RWPE2 (cell line): ENCODE measurements around the gene COL25A1.

Experiments
- ATAC-seq: fragments of 200-7000 bp; cut with Tn5 transposase; 3 replicates; pipeline ENCODE4 v1.9.1; 2021; ENCODE audit warnings: low read depth
- DNase-seq: peaks from one replicate; pipeline ENCODE4 v3.0.0-alpha.2; 2020; ENCODE audit warnings: low spot score
- H3K27ac ChIP-seq: fragments of 450-650 bp; 2 replicates; pipeline ENCODE4 v1.5.1; 2017; ENCODE audit warnings: mild to moderate bottlenecking; ENCODE audit not compliant: poor library complexity, severe bottlenecking
- H3K27me3 ChIP-seq: fragments of 250-450 bp; sonication (Bioruptor Pico); 2 replicates; pipeline ENCODE4 v1.5.1; 2021; ENCODE audit warnings: mild to moderate bottlenecking, moderate library complexity; ENCODE audit not compliant: insufficient read depth, poor library complexity, severe bottlenecking
- H3K36me3 ChIP-seq: fragments of 250-450 bp; sonication (Bioruptor Pico); 2 replicates; pipeline ENCODE4 v1.5.1; 2020; ENCODE audit warnings: low read depth, mild to moderate bottlenecking, moderate library complexity
- H3K4me1 ChIP-seq: fragments of 250-450 bp; sonication (Bioruptor Pico); 2 replicates; pipeline ENCODE4 v1.5.1; 2021; ENCODE audit warnings: mild to moderate bottlenecking, moderate library complexity; ENCODE audit not compliant: insufficient read depth, poor library complexity, severe bottlenecking
- H3K4me3 ChIP-seq: fragments of 250-450 bp; sonication (Bioruptor Pico); 2 replicates; pipeline ENCODE4 v1.5.1; 2021; ENCODE audit warnings: mild to moderate bottlenecking, moderate library complexity; ENCODE audit not compliant: severe bottlenecking
- H3K9me3 ChIP-seq: fragments of 250-450 bp; sonication (Bioruptor Pico); 2 replicates; pipeline ENCODE4 v1.5.1; 2021; ENCODE audit warnings: mild to moderate bottlenecking, moderate library complexity; ENCODE audit not compliant: severe bottlenecking
- CTCF ChIP-seq: fragments of 450-650 bp; IDR thresholded peaks from one replicate; pipeline ENCODE4 v1.5.1; 2017; ENCODE audit warnings: mild to moderate bottlenecking, moderate library complexity; ENCODE audit not compliant: poor library complexity, severe bottlenecking

Gene COL25A1

DNA sequence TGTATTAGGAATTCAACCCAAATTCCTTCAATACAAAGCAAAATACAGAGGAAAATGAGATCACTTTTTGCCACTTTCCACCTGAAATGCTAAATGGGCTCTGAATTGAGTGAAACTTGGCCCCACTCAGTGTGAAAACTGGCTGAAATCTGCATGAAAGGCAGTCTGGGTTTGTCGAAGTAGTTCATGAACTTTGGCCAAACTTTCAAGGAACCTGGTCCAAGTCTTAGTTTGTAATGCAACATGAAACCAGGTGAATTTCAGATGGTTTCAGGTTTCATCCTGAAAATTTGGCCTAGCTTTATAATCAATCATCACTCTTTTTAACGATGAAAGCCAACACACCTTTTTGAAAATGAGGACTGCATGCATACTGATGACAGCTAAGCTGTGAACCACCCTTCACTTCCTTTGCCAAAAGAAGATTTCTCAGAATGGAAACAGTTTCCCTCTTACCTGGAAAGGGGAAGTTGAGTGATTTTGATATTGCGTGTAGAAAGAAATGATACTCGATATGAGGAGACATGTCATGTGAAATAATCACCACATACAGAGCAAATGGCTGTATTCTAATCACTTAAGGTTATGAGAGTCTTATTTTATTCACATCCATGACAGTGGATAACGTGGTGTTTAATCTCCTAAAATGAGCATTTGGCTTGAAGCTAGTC lies 329.7 kb downstream of the COL25A1 start:
- Histone ChIP-seq H3K9me3 (no peaks in the 10 kb centered on the region), H3K36me3 (no peaks in the 10 kb centered on the region), H3K27ac (no peak overlapping the region), H3K4me1 (no peaks in the 10 kb centered on the region), H3K27me3 (no peaks in the 10 kb centered on the region), H3K4me3 (no peak overlapping the region)
- no peak for TF ChIP-seq CTCF
- DNase-seq (no peak), ATAC-seq (no peak)

DNA sequence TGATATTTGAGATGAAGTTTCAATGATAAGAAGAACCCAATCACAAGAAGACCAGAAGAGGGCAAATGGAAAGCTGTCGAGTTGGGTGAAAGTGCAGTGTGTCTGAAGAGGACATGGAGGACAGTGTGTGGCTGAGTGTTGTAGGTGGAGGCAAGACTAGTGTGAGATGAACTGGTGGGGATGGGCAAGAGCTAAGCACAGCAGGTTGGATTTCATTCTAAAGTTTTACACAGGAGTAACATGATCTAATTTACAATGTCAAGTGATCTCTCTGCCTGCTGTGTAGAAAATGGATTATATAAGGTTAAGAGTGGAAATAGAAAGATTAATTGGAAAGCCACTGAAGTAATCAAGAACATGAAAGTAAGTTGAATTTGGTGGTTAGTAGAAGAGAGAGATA lies 331.0 kb downstream of the COL25A1 start:
- Histone ChIP-seq H3K36me3 (no peaks in the 10 kb centered on the region), H3K4me3 (no peak overlapping the region), H3K27me3 (no peaks in the 10 kb centered on the region), H3K4me1 (no peaks in the 10 kb centered on the region), H3K27ac (no peak overlapping the region), H3K9me3 (no peaks in the 10 kb centered on the region)
- TF ChIP-seq CTCF: no peak
- ATAC-seq: no peak
- DNase-seq: no peak

GRCh38 chr4:108965472-108966076 lies 336.9 kb downstream of the COL25A1 start:
- no peak for ATAC-seq
- Histone ChIP-seq H3K4me3 (no peak overlapping the region), H3K27me3 (no peaks in the 10 kb centered on the region), H3K36me3 (no peaks in the 10 kb centered on the region), H3K4me1 (no peaks in the 10 kb centered on the region), H3K9me3 (no peaks in the 10 kb centered on the region), H3K27ac (no peak overlapping the region)
- DNase-seq: no peak
- TF ChIP-seq CTCF: no peak

GRCh38 chr4:108965016-108965415 lies 337.4 kb downstream of the COL25A1 start:
- DNase-seq (no peak), ATAC-seq (no peak)
- Histone ChIP-seq H3K36me3 (no peaks in the 10 kb centered on the region), H3K9me3 (no peaks in the 10 kb centered on the region), H3K27ac (no peak overlapping the region), H3K4me3 (no peak overlapping the region), H3K27me3 (no peaks in the 10 kb centered on the region), H3K4me1 (no peaks in the 10 kb centered on the region)
- TF ChIP-seq CTCF: no peak

- ATAC-seq: no peak
- no peaks in the 10 kb centered on the region for H3K36me3 ChIP-seq
These were observed 338.5 kb downstream of the COL25A1 start for GRCh38 chr4:108963910-108964309.

More at GRCh38 chr4:108963910-108964309, 338.5 kb downstream of the COL25A1 start:
- Histone ChIP-seq H3K27ac (no peak overlapping the region), H3K4me1 (no peaks in the 10 kb centered on the region), H3K9me3 (no peaks in the 10 kb centered on the region), H3K4me3 (no peak overlapping the region), H3K27me3 (no peaks in the 10 kb centered on the region)
- DNase-seq: no peak
- TF ChIP-seq CTCF: no peak
